ENCODE results near the gene KBTBD4.
"Not testable (repeated sequence)": the region's sequence is repeated elsewhere in the genome, so short reads cannot be mapped to it uniquely, and the experiment has no call there.

KBTBD4 gene

GRCh38 chr11:47589977-47590861 is 11.4 kb upstream of the KBTBD4 start:
- no peak for DNase-seq

- no peak for DNase-seq
Measured at GRCh38 chr11:47589584-47589976, 10.8 kb upstream of the KBTBD4 start.

GRCh38 chr11:47589118-47589517 is 10.3 kb upstream of the KBTBD4 start:
- DNase-seq = no peak

- DNase-seq = no peak
Measured at GRCh38 chr11:47587723-47588326, 9.1 kb upstream of the KBTBD4 start.

GRCh38 chr11:47587039-47587716 is 8.4 kb upstream of the KBTBD4 start:
- no peak for DNase-seq

GRCh38 chr11:47586098-47586855 is 7.5 kb upstream of the KBTBD4 start, which contains the start of gene FAM180B:
TSS of gene FAM180B (plus strand) at chr11:47586678. CDS start at chr11:47586769, 91 bp downstream.
- DNase-seq = no peak

GRCh38 chr11:47583844-47584243 is 5.1 kb upstream of the KBTBD4 start:
- DNase-seq = no peak

- DNase-seq = no peak
Measured at GRCh38 chr11:47577460-47578041, 1.2 kb downstream of the KBTBD4 start.

GRCh38 chr11:47573321-47573720 is 5.4 kb downstream of the KBTBD4 start:
- DNase-seq = no peak

GRCh38 chr11:47572715-47573255 is 6.0 kb downstream of the KBTBD4 start:
- no peak for DNase-seq

GRCh38 chr11:47571895-47572294 is 6.9 kb downstream of the KBTBD4 start:
- peak; percentile 68 for DNase-seq

GRCh38 chr11:47571357-47571729 is 7.4 kb downstream of the KBTBD4 start:
- no peak for DNase-seq

- no peak for DNase-seq
Measured at GRCh38 chr11:47570651-47571356, 8.0 kb downstream of the KBTBD4 start.

GRCh38 chr11:47569646-47570045 is 9.1 kb downstream of the KBTBD4 start:
- no peak for DNase-seq

- DNase-seq = no peak
Measured at GRCh38 chr11:47566149-47566698, 12.5 kb downstream of the KBTBD4 start.

- DNase-seq = peak; percentile 68
Measured at GRCh38 chr11:47565340-47566148, 13.2 kb downstream of the KBTBD4 start, which contains the start of gene PTPMT1. TSS of gene PTPMT1 (plus strand) at chr11:47565599. CDS start at chr11:47565623, 24 bp downstream.

GRCh38 chr11:47564933-47565339 is 13.8 kb downstream of the KBTBD4 start:
- no peak for DNase-seq

GRCh38 chr11:47564366-47564765 is 14.4 kb downstream of the KBTBD4 start:
- not testable (repeated sequence) for DNase-seq

- not testable (repeated sequence) for DNase-seq
Measured at GRCh38 chr11:47562393-47562792, 16.4 kb downstream of the KBTBD4 start.

GRCh38 chr11:47560426-47560825 is 18.3 kb downstream of the KBTBD4 start:
- no peak for DNase-seq
